GM23338 (cell line): ENCODE data around the gene C6orf52. TPM values are rescaled to one million over a fixed set of nuclear protein-coding genes. Genes with fewer than 3 reads are reported as not detected.

Experiments used
- ATAC-seq: fragments of 200-7000 bp; cut with Tn5 transposase; 3 replicates; pipeline ENCODE4 v1.9.1; 2020
- DNase-seq: peaks from one replicate; pipeline ENCODE4 v3.0.0-alpha.2; 2015; ENCODE audit warnings: low spot score
- H2AFZ ChIP-seq: fragments of 200-600 bp; sonication (generic); 2 replicates; pipeline ENCODE4 v1.8.0; 2016; ENCODE audit warnings: antibody characterized with exemption, mild to moderate bottlenecking, moderate library complexity
- H3F3A ChIP-seq: fragments of 200-600 bp; sonication (generic); replicated peaks from 2 replicates; pipeline ENCODE4 v1.8.0; 2017; ENCODE audit warnings: antibody characterized with exemption, mixed run types, low read depth
- H3K27ac ChIP-seq: fragments of 200-600 bp; sonication (generic); 2 replicates; pipeline ENCODE4 v1.6.1; 2016; ENCODE audit warnings: low read depth
- H3K27me3 ChIP-seq: fragments of 200-600 bp; sonication (generic); 2 replicates; pipeline ENCODE4 v1.8.0; 2016; ENCODE audit warnings: mild to moderate bottlenecking, mixed run types, moderate library complexity; ENCODE audit not compliant: insufficient read depth
- H3K36me3 ChIP-seq: fragments of 200-600 bp; sonication (generic); 2 replicates; pipeline ENCODE4 v1.8.0; 2016; ENCODE audit warnings: mild to moderate bottlenecking; ENCODE audit not compliant: insufficient read depth
- H3K4me1 ChIP-seq: fragments of 200-600 bp; sonication (generic); 2 replicates; pipeline ENCODE4 v1.8.0; 2016; ENCODE audit warnings: mild to moderate bottlenecking, moderate library complexity; ENCODE audit not compliant: insufficient read depth
- H3K4me2 ChIP-seq: fragments of 200-600 bp; sonication (generic); 2 replicates; pipeline ENCODE4 v1.7.1; 2017; ENCODE audit warnings: mixed run types
- H3K4me3 ChIP-seq: fragments of 200-600 bp; sonication (generic); 2 replicates; pipeline ENCODE4 v1.6.1; 2016; ENCODE audit warnings: mixed run types
- H3K79me2 ChIP-seq: fragments of 200-600 bp; sonication (generic); replicated peaks from 2 replicates; pipeline ENCODE4 v1.8.0; 2017; ENCODE audit warnings: mild to moderate bottlenecking; ENCODE audit not compliant: insufficient read depth
- H3K9me2 ChIP-seq: fragments of 200-600 bp; sonication (generic); 2 replicates; pipeline ENCODE4 v1.8.0; 2017; ENCODE audit not compliant: insufficient read depth
- H4K20me1 ChIP-seq: fragments of 200-600 bp; sonication (generic); replicated peaks from 2 replicates; pipeline ENCODE4 v1.8.0; 2017; ENCODE audit warnings: mild to moderate bottlenecking; ENCODE audit not compliant: insufficient read depth
- H3K27ac Mint-ChIP-seq: 2 replicates; pipeline ENCODE4 v1.8.0; 2020; ENCODE audit warnings: inconsistent platforms, mild to moderate bottlenecking, moderate library complexity, mixed read lengths
- H3K27me3 Mint-ChIP-seq: 3 replicates; pipeline ENCODE4 v1.8.0; 2022; ENCODE audit warnings: low read depth, mild to moderate bottlenecking, moderate library complexity, mixed read lengths, inconsistent platforms; ENCODE audit not compliant: insufficient read depth, poor library complexity
- H3K36me3 Mint-ChIP-seq: 3 replicates; pipeline ENCODE4 v1.8.0; 2021; ENCODE audit warnings: low read depth, mild to moderate bottlenecking, inconsistent platforms, moderate library complexity, mixed read lengths
- H3K4me1 Mint-ChIP-seq: 3 replicates; pipeline ENCODE4 v1.8.0; 2020; ENCODE audit warnings: mild to moderate bottlenecking, inconsistent platforms, mixed read lengths
- H3K4me3 Mint-ChIP-seq: 3 replicates; pipeline ENCODE4 v1.8.0; 2021; ENCODE audit warnings: moderate library complexity, mild to moderate bottlenecking, inconsistent platforms, mixed read lengths
- H3K9me3 Mint-ChIP-seq: 3 replicates; pipeline ENCODE4 v1.8.0; 2020; ENCODE audit warnings: moderate library complexity, mild to moderate bottlenecking, inconsistent platforms, mixed read lengths
- CREB1 ChIP-seq: fragments of 250-450 bp; sonication (Bioruptor Pico); IDR thresholded peaks from 2 replicates; pipeline ENCODE4 v1.5.0; 2020; ENCODE audit warnings: low read depth, mild to moderate bottlenecking, moderate library complexity
- CTCF ChIP-seq, 2 experiments: fragments of 200-600 bp in 1 of 2; sonication (generic) in 1 of 2; conservative IDR thresholded peaks; 2 replicates each; pipeline versions ENCODE4 v1.5.1 to v1.6.1; 2016 to 2017; ENCODE audit warnings: antibody characterized with exemption in 2 of 2, low read depth in 2 of 2, mild to moderate bottlenecking in 2 of 2, moderate library complexity in 1 of 2
- ETS1 ChIP-seq: IDR thresholded peaks from 2 replicates; pipeline ENCODE4 v1.6.1; 2016; ENCODE audit warnings: antibody characterized with exemption
- EZH2 ChIP-seq: fragments of 200-600 bp; sonication (generic); IDR thresholded peaks from one replicate; pipeline ENCODE4 v1.8.0; 2017; ENCODE audit warnings: antibody characterized with exemption, mild to moderate bottlenecking, low read depth; ENCODE audit not compliant: unreplicated experiment
- EZH2phosphoT487 ChIP-seq: fragments of 200-600 bp; sonication (generic); IDR thresholded peaks from one replicate; pipeline ENCODE4 v1.8.1; 2018; ENCODE audit warnings: antibody characterized with exemption; ENCODE audit not compliant: unreplicated experiment
- JUNB ChIP-seq: IDR thresholded peaks from one replicate; pipeline ENCODE4 v1.6.1; 2016; ENCODE audit warnings: antibody characterized with exemption; ENCODE audit not compliant: unreplicated experiment
- NANOG ChIP-seq: IDR thresholded peaks from 2 replicates; pipeline ENCODE4 v1.6.1; 2016; ENCODE audit warnings: antibody characterized with exemption, borderline replicate concordance
- POLR2AphosphoS5 ChIP-seq: IDR thresholded peaks from 2 replicates; pipeline ENCODE4 v1.6.1; 2016; ENCODE audit warnings: antibody characterized with exemption, low read depth
- REST ChIP-seq: IDR thresholded peaks from one replicate; pipeline ENCODE4 v1.6.1; 2018; ENCODE audit warnings: antibody characterized with exemption; ENCODE audit not compliant: unreplicated experiment
- STAT1 ChIP-seq: IDR thresholded peaks from one replicate; pipeline ENCODE4 v1.6.1; 2016; ENCODE audit warnings: antibody characterized with exemption; ENCODE audit not compliant: unreplicated experiment
- ZNF114 ChIP-seq: fragments of 250-450 bp; sonication (Bioruptor Pico); IDR thresholded peaks from 2 replicates; pipeline ENCODE4 v1.5.0; 2020; ENCODE audit warnings: mild to moderate bottlenecking, moderate library complexity
- ZNF331 ChIP-seq: fragments of 250-450 bp; sonication (Bioruptor Pico); IDR thresholded peaks from 2 replicates; pipeline ENCODE4 v1.5.0; 2020; ENCODE audit warnings: low read depth, mild to moderate bottlenecking, moderate library complexity
- ZNF462 ChIP-seq: fragments of 250-450 bp; sonication (Bioruptor Pico); IDR thresholded peaks from 2 replicates; pipeline ENCODE4 v1.5.0; 2020; ENCODE audit warnings: mild to moderate bottlenecking, moderate library complexity
- polyA plus RNA-seq: library from polyadenylated mRNA; unstranded; fragments of >200 nt; fragmentation: Nextera tagmentation; extraction: Ambion mirVana; gene quantifications from 2 replicates; pipeline ENCODE4 v1.2.1, GENCODE V29; 2016
- total RNA-seq: library from RNA; depleted of rRNA; stranded (reverse); fragments of >200 nt; shearing (Covaris generic); gene quantifications from 2 replicates; pipeline ENCODE4 v1.2.3, GENCODE V29; 2014

The C6orf52 gene
- total and polyA plus RNA-seq, 2 experiments from 2014 or later = 4.4 TPM; not detected in 1

- Histone ChIP-seq H4K20me1 (no peaks in the 10 kb centered on the region), H3K4me3 (no peak overlapping the region), H3K27ac (no peak overlapping the region), H3K9me2 (0 out of 2 replicates have a peak, but pooled peaks cover 3% of the 10 kb centered on the region), H3K4me2 (no peak overlapping the region), H3K79me2 (no peaks in the 10 kb centered on the region), H3K27me3 (no peaks in the 10 kb centered on the region), H3K4me1 (no peaks in the 10 kb centered on the region), H2AFZ (no peak overlapping the region), H3F3A (no peaks in the 10 kb centered on the region), H3K36me3 (no peaks in the 10 kb centered on the region)
- Mint-ChIP-seq H3K4me1 (peaks cover 6% of the 10 kb centered on the region; the same call in 2 of the 3 replicates), H3K36me3 (0 out of 3 replicates have a peak, but pooled peaks cover 5% of the 10 kb centered on the region), H3K27ac (no peak overlapping the region), H3K4me3 (no peak overlapping the region), H3K9me3 (peaks cover 12% of the 10 kb centered on the region; the same call in 2 of the 3 replicates), H3K27me3 (peaks cover 2% of the 10 kb centered on the region)
- DNase-seq (no peak), ATAC-seq (no peak)
- TF ChIP-seq ZNF114 (CRISPR knock-in tag) = no peak
- no peak for TF ChIP-seq STAT1
- TF ChIP-seq EZH2phosphoT487 = no peak
- no peak for TF ChIP-seq REST
- TF ChIP-seq POLR2AphosphoS5 = no peak
- no peak for TF ChIP-seq NANOG
- no peak for TF ChIP-seq JUNB
- TF ChIP-seq ETS1 = no peak
- no peak for TF ChIP-seq CREB1 (CRISPR knock-in tag)
- TF ChIP-seq CTCF (conservative IDR thresholded peaks at IDR 0.05; ENCODE audit: low read depth in 2 of 2) = no peak
- no peak for TF ChIP-seq ZNF462 (CRISPR knock-in tag)
- TF ChIP-seq ZNF331 = no peak
- TF ChIP-seq EZH2 = no peak
These were observed 52.9 kb downstream of the C6orf52 start for GRCh38 chr6:10641528-10641927.
